Neural progenitor cell (in vitro differentiated cells): Measurements from ENCODE around the gene TMX1.

ENCODE experiments used
- CTCF ChIP-seq: fragments of 200-600 bp; sonication (generic); IDR thresholded peaks from 2 replicates; pipeline ENCODE4 v1.5.1; 2017; ENCODE audit warnings: antibody characterized with exemption, mild to moderate bottlenecking
- EZH2 ChIP-seq: fragments of 200-600 bp; sonication (generic); IDR thresholded peaks from 2 replicates; pipeline ENCODE4 v1.6.1; 2017; ENCODE audit warnings: antibody characterized with exemption, mild to moderate bottlenecking, moderate library complexity
- EZH2phosphoT487 ChIP-seq: fragments of 200-600 bp; sonication (generic); IDR thresholded peaks from 2 replicates; pipeline ENCODE4 v1.6.1; 2017; ENCODE audit warnings: antibody characterized with exemption

GRCh38 chr14:51291016-51291415 lies 51.0 kb downstream of the TMX1 start:
- no peak for TF ChIP-seq CTCF
- TF ChIP-seq EZH2 = no peak
- no peak for TF ChIP-seq EZH2phosphoT487
